HEK293 (cell line): ENCODE measurements around the gene ZNF451.
"Not testable (repeated sequence)": the region's sequence is repeated elsewhere in the genome, so short reads cannot be mapped to it uniquely, and the experiment has no call there.

ENCODE experiments used
- CTCF ChIA-PET: fragments of 350-600 bp; formaldehyde crosslinking; extraction: SDS; loops from one replicate; lab custom pipeline; 2021; ENCODE audit warnings: antibody characterized with exemption; lab: Yijun Ruan, JAX
- POLR2A ChIA-PET: fragments of 300-600 bp; formaldehyde crosslinking; extraction: SDS; loops from one replicate; lab custom pipeline; 2020; ENCODE audit warnings: antibody characterized with exemption, inconsistent platforms; lab: Yijun Ruan, JAX
- H3K27ac ChIP-seq: fragments of 200-500 bp; sonication (Bioruptor generic); 2 replicates; pipeline ENCODE4 v1.5.1; 2014; ENCODE audit warnings: low read depth, low read length, control low read depth, inconsistent platforms; ENCODE audit errors: extremely low read depth
- H3K36me3 ChIP-seq, 2 experiments: fragments of 200-500 bp in 1 of 2; sonication (Bioruptor generic) in 1 of 2; 1 replicate in 1 of 2; 2 replicates in 1 of 2; pipeline ENCODE4 v1.5.1; 2014 to 2017; ENCODE audit warnings: inconsistent platforms in 2 of 2, low read length in 2 of 2; ENCODE audit not compliant: control insufficient read depth in 2 of 2, insufficient read depth in 1 of 2
- H3K4me1 ChIP-seq: fragments of 200-500 bp; sonication (Bioruptor generic); 2 replicates; pipeline ENCODE4 v1.5.1; 2014; ENCODE audit warnings: mild to moderate bottlenecking, low read length, inconsistent platforms; ENCODE audit not compliant: control insufficient read depth, insufficient read depth
- H3K4me3 ChIP-seq: 2 replicates; pipeline ENCODE4 v1.5.1; 2011; ENCODE audit warnings: low read depth, mild to moderate bottlenecking, control low read depth, low read length, moderate library complexity
- H3K9me3 ChIP-seq: fragments of 200-500 bp; sonication (Bioruptor generic); 2 replicates; pipeline ENCODE4 v1.5.1; 2014; ENCODE audit warnings: low read depth, low read length, inconsistent platforms; ENCODE audit not compliant: control insufficient read depth, insufficient read depth
- BCL6B ChIP-seq: fragments of 450-650 bp; formaldehyde crosslinking; IDR thresholded peaks from 2 replicates; pipeline ENCODE4 v1.5.1; 2017; ENCODE audit warnings: missing biosample characterization, missing genetic modification characterization
- PATZ1 ChIP-seq: fragments of 450-650 bp; formaldehyde crosslinking; IDR thresholded peaks from 2 replicates; pipeline ENCODE4 v1.5.1; 2016; ENCODE audit warnings: missing biosample characterization, missing genetic modification characterization
- SETDB1 ChIP-seq: IDR thresholded peaks from one replicate; pipeline ENCODE4 v1.6.1; 2017; ENCODE audit warnings: mild to moderate bottlenecking, low read length, moderate library complexity, mixed read lengths; ENCODE audit not compliant: insufficient read length
- SP3 ChIP-seq: fragments of 450-650 bp; formaldehyde crosslinking; IDR thresholded peaks from 2 replicates; pipeline ENCODE4 v1.5.1; 2016; ENCODE audit warnings: missing biosample characterization, missing genetic modification characterization
- SP7 ChIP-seq: fragments of 450-650 bp; formaldehyde crosslinking; IDR thresholded peaks from 2 replicates; pipeline ENCODE4 v1.5.1; 2016; ENCODE audit warnings: missing biosample characterization, missing genetic modification characterization
- ZNF132 ChIP-seq: fragments of 450-650 bp; formaldehyde crosslinking; IDR thresholded peaks from 2 replicates; pipeline ENCODE4 v1.5.1; 2017; ENCODE audit warnings: missing biosample characterization, missing genetic modification characterization, borderline replicate concordance
- ZNF169 ChIP-seq: fragments of 450-650 bp; formaldehyde crosslinking; IDR thresholded peaks from 2 replicates; pipeline ENCODE4 v1.5.1; 2016; ENCODE audit warnings: missing biosample characterization, missing genetic modification characterization
- ZNF18 ChIP-seq: fragments of 450-650 bp; formaldehyde crosslinking; IDR thresholded peaks from 2 replicates; pipeline ENCODE4 v1.5.1; 2016; ENCODE audit warnings: missing biosample characterization, missing genetic modification characterization
- ZNF292 ChIP-seq: fragments of 450-650 bp; formaldehyde crosslinking; IDR thresholded peaks from 2 replicates; pipeline ENCODE4 v1.5.1; 2016; ENCODE audit warnings: low read depth, missing biosample characterization, missing genetic modification characterization, borderline replicate concordance
- ZNF311 ChIP-seq: fragments of 450-650 bp; formaldehyde crosslinking; IDR thresholded peaks from 2 replicates; pipeline ENCODE4 v1.5.1; 2017; ENCODE audit warnings: missing biosample characterization, missing genetic modification characterization, borderline replicate concordance
- ZNF341 ChIP-seq: fragments of 450-650 bp; formaldehyde crosslinking; IDR thresholded peaks from 2 replicates; pipeline ENCODE4; 2016; ENCODE audit warnings: low read depth, missing biosample characterization, missing genetic modification characterization
- ZNF514 ChIP-seq: fragments of 450-650 bp; formaldehyde crosslinking; IDR thresholded peaks from 2 replicates; pipeline ENCODE4 v1.5.1; 2016; ENCODE audit warnings: missing biosample characterization, missing genetic modification characterization
- ZNF580 ChIP-seq: fragments of 450-650 bp; formaldehyde crosslinking; IDR thresholded peaks from 2 replicates; pipeline ENCODE4 v1.5.1; 2016; ENCODE audit warnings: missing biosample characterization, missing genetic modification characterization
- ZNF692 ChIP-seq: fragments of 450-650 bp; formaldehyde crosslinking; IDR thresholded peaks from 2 replicates; pipeline ENCODE4 v1.5.1; 2016; ENCODE audit warnings: missing biosample characterization, missing genetic modification characterization

The ZNF451 gene

GRCh38 chr6:57087916-57088315 lies 2.1 kb upstream of the ZNF451 start (continued):
- TF ChIP-seq ZNF169 (tag by site-specific recombination), result no peak
- TF ChIP-seq ZNF580 (tag by site-specific recombination), result no peak
- 0 out of 2 replicates have a peak, but pooled peaks have one; percentile 25 for TF ChIP-seq SP7 (tag by site-specific recombination)
- peak; percentile 50 for TF ChIP-seq SP3
- TF ChIP-seq ZNF692 (tag by site-specific recombination), result no peak
- TF ChIP-seq BCL6B (tag by site-specific recombination), result no peak
- no peak for TF ChIP-seq ZNF132 (tag by site-specific recombination)
- TF ChIP-seq ZNF341 (tag by site-specific recombination), result peak; percentile 41; the same call in 1 of the 2 replicates
- TF ChIP-seq ZNF292 (tag by site-specific recombination), result no peak
- TF ChIP-seq ZNF514 (tag by site-specific recombination), result no peak
- no peak for TF ChIP-seq PATZ1
- TF ChIP-seq ZNF311 (tag by site-specific recombination), result no peak

GRCh38 chr6:57089265-57089664 lies 723 bp upstream of the ZNF451 start:
- H3K4me3 ChIP-seq, result no peak overlapping the region
- CTCF ChIA-PET, result interaction anchor here (0.9 to 1.3 kb wide), 2 partner anchors 27 to 228 kb away, joined by 4 to 6 read pairs; no protein-coding TSS in a partner anchor
- POLR2A ChIA-PET, result interaction anchor here (0.6 to 1.5 kb wide), 10 partner anchors 9 to 190 kb away, joined by 3 to 7 read pairs (median 4); partner anchors contain the start of genes BAG2, BEND6 and KIAA1586

GRCh38 chr6:57090458-57091067 lies 575 bp downstream of the ZNF451 start:
- Histone ChIP-seq H3K36me3 (peaks cover 22 to 23% of the 10 kb centered on the region in 2 experiments), H3K4me1 (peaks cover 20% of the 10 kb centered on the region), H3K27ac (peak overlapping the region; percentile 84; the same call in 1 of the 2 replicates)
- H3K4me3 ChIP-seq, POLR2A ChIA-PET, CTCF ChIA-PET, H3K9me3 ChIP-seq: not testable (repeated sequence)

More at GRCh38 chr6:57089265-57089664, 723 bp upstream of the ZNF451 start:
- no peak overlapping the region for H3K27ac ChIP-seq
- H3K36me3 ChIP-seq, result peaks cover 12 to 18% of the 10 kb centered on the region in 2 experiments
- H3K9me3 ChIP-seq, result no peaks in the 10 kb centered on the region
- TF ChIP-seq ZNF18 (tag by site-specific recombination) (peak; percentile 83), SETDB1 (no peak)
- peaks cover 20% of the 10 kb centered on the region for H3K4me1 ChIP-seq
